HCT116 (cell line): Measurements from ENCODE around the gene ZSCAN5B. TPM values are rescaled to one million over a fixed set of nuclear protein-coding genes. Genes with fewer than 3 reads are reported as not detected.
A peak's percentile ranks its signal among the peaks of the same experiment; 100 is the strongest.

Source experiments
- ATAC-seq: fragments of 200-7000 bp; cut with Tn5 transposase; 2 replicates; pipeline ENCODE4 v1.9.1; 2020; ENCODE audit warnings: mild to moderate bottlenecking, moderate library complexity
- BruUV-seq: library from RNA; stranded (reverse); fragments of 400-500 nt; replicated peaks from 2 replicates; lab custom pipeline; 2021; lab: Mats Ljungman, UMichigan
- CTCF ChIA-PET: fragments of 300-600 bp; sonication (Branson Sonifier 250); formaldehyde crosslinking; loops from one replicate; lab custom pipeline; 2021; ENCODE audit warnings: antibody characterized with exemption; lab: Charles Lee
- POLR2A ChIA-PET: fragments of 300-600, 350-600 bp; sonication (Branson Sonifier 250); formaldehyde crosslinking; loops from one replicate; lab custom pipeline; 2021; ENCODE audit warnings: antibody characterized with exemption; lab: Charles Lee
- RAD21 ChIA-PET, 2 experiments: fragments of 300-600 bp; sonication (Branson Sonifier 250); formaldehyde crosslinking; loops; one replicate each; lab custom pipeline; 2023; ENCODE audit warnings: low total read pairs in 2 of 2; ENCODE audit not compliant: uncharacterized antibody in 2 of 2, unreplicated experiment in 2 of 2, low non-redundant PET in 1 of 2; lab: Charles Lee
- DNase-seq: peaks from one replicate; pipeline ENCODE4 v3.0.0-alpha.2; 2010; ENCODE audit warnings: low read depth, low spot score
- H2AFZ ChIP-seq: fragments of 200-600 bp; shearing (Covaris generic), sonication (generic); 2 replicates; pipeline ENCODE4 v1.6.1; 2017; ENCODE audit warnings: low read depth, mixed run types, mixed read lengths, antibody characterized with exemption, low read length; ENCODE audit not compliant: poor library complexity, severe bottlenecking
- H3K27ac ChIP-seq: 2 replicates; pipeline ENCODE4 v1.5.1; 2012; ENCODE audit warnings: low read depth, low read length
- H3K27me3 ChIP-seq: fragments of 200-600 bp; sonication (generic); 2 replicates; pipeline ENCODE4 v1.6.1; 2016; ENCODE audit warnings: mixed run types, low read length, mixed read lengths; ENCODE audit not compliant: insufficient read depth
- H3K36me3 ChIP-seq, 2 experiments: fragments of 200-500 bp in 1 of 2; fragments of 200-600 bp in 1 of 2; sonication (Bioruptor generic) in 1 of 2; sonication (generic) in 1 of 2; 2 replicates each; pipeline versions ENCODE4 v1.5.1 to v1.6.1; 2014 to 2016; ENCODE audit warnings: low read length in 2 of 2, inconsistent platforms in 1 of 2, mixed read lengths in 1 of 2, mixed run types in 1 of 2; ENCODE audit not compliant: insufficient read depth in 2 of 2, control insufficient read depth in 1 of 2
- H3K4me1 ChIP-seq, 2 experiments: fragments of 200-600 bp in 1 of 2; sonication (generic) in 1 of 2; 2 replicates each; pipeline versions ENCODE4 v1.5.1 to v1.6.1; 2012 to 2017; ENCODE audit warnings: low read length in 2 of 2, inconsistent platforms in 1 of 2, mild to moderate bottlenecking in 1 of 2, mixed read lengths in 1 of 2, mixed run types in 1 of 2, moderate library complexity in 1 of 2; ENCODE audit not compliant: insufficient read depth in 2 of 2, control insufficient read depth in 1 of 2
- H3K4me2 ChIP-seq: fragments of 200-600 bp; sonication (generic); 2 replicates; pipeline ENCODE4 v1.6.1; 2017; ENCODE audit warnings: mixed run types, low read length, mixed read lengths
- H3K4me3 ChIP-seq, 2 experiments: fragments of 200-600 bp in 1 of 2; sonication (generic) in 1 of 2; replicated peaks in 1 of 2; 2 replicates each; pipeline ENCODE4 v1.5.1; 2011 to 2016; ENCODE audit warnings: low read length in 2 of 2, control low read depth in 1 of 2, low read depth in 1 of 2, mild to moderate bottlenecking in 1 of 2, mixed read lengths in 1 of 2, mixed run types in 1 of 2
- H3K79me2 ChIP-seq: fragments of 200-600 bp; sonication (generic); 2 replicates; pipeline ENCODE4 v1.6.1; 2017; ENCODE audit warnings: mild to moderate bottlenecking, mixed run types, low read length, moderate library complexity, mixed read lengths; ENCODE audit not compliant: insufficient read depth
- H3K9ac ChIP-seq: fragments of 200-600 bp; sonication (generic); 2 replicates; pipeline ENCODE4 v1.6.1; 2016; ENCODE audit warnings: low read length, mixed read lengths
- H3K9me2 ChIP-seq: fragments of 200-600 bp; sonication (generic), shearing (Covaris generic); 2 replicates; pipeline ENCODE4 v1.6.1; 2017; ENCODE audit warnings: mixed run types, mild to moderate bottlenecking, moderate library complexity; ENCODE audit not compliant: insufficient read depth
- H3K9me3 ChIP-seq, 2 experiments: fragments of 200-500 bp in 1 of 2; fragments of 200-600 bp in 1 of 2; sonication (Bioruptor generic) in 1 of 2; sonication (generic) in 1 of 2; 2 replicates each; pipeline ENCODE4 v1.6.1; 2014 to 2017; ENCODE audit warnings: low read length in 2 of 2, mixed read lengths in 2 of 2, inconsistent platforms in 1 of 2, low read depth in 1 of 2, mild to moderate bottlenecking in 1 of 2, mixed run types in 1 of 2, moderate library complexity in 1 of 2; ENCODE audit not compliant: control insufficient read depth in 1 of 2, insufficient read depth in 1 of 2
- H4K20me1 ChIP-seq: fragments of 200-600 bp; sonication (generic), shearing (Covaris generic); 2 replicates; pipeline ENCODE4 v1.6.1; 2017; ENCODE audit warnings: mixed run types, mild to moderate bottlenecking, moderate library complexity; ENCODE audit not compliant: insufficient read depth
- CBX3 ChIP-seq: IDR thresholded peaks from 2 replicates; pipeline ENCODE4 v1.6.1; 2012; ENCODE audit warnings: low read depth
- EZH2phosphoT487 ChIP-seq: fragments of 200-600 bp; IDR thresholded peaks from 2 replicates; pipeline ENCODE4 v1.6.1; 2018; ENCODE audit warnings: antibody characterized with exemption, borderline replicate concordance
- FOSL1 ChIP-seq: IDR thresholded peaks from 2 replicates; pipeline ENCODE4 v1.6.1; 2012; ENCODE audit warnings: low read depth
- RAD21 ChIP-seq: IDR thresholded peaks from 2 replicates; pipeline ENCODE4 v1.6.1; 2012; ENCODE audit warnings: low read depth, mild to moderate bottlenecking
- SP1 ChIP-seq: IDR thresholded peaks from 2 replicates; pipeline ENCODE4 v1.6.1; 2012; ENCODE audit warnings: low read depth
- SRF ChIP-seq: IDR thresholded peaks from 2 replicates; pipeline ENCODE4 v1.6.1; 2012; ENCODE audit warnings: low read depth
- TCF7L2 ChIP-seq: IDR thresholded peaks from 2 replicates; pipeline ENCODE4 v1.7.0; 2011; ENCODE audit warnings: borderline replicate concordance, inconsistent platforms; ENCODE audit not compliant: insufficient read depth, insufficient read length; ENCODE audit errors: extremely low read depth
- YY1 ChIP-seq: IDR thresholded peaks from 2 replicates; pipeline ENCODE4 v1.6.1; 2011; ENCODE audit warnings: low read length, low read depth, moderate library complexity, mild to moderate bottlenecking; ENCODE audit not compliant: insufficient replicate concordance; ENCODE audit errors: extremely low read depth
- ZNF274 ChIP-seq: fragments of 200-500 bp; sonication (Bioruptor generic); IDR thresholded peaks from 2 replicates; pipeline ENCODE4 v1.6.1; 2014; ENCODE audit warnings: mild to moderate bottlenecking, low read depth, low read length, inconsistent platforms
- intact Hi-C: fragments of 100-400 bp; cut with micrococcal nuclease; formaldehyde crosslinking; loops from 2 replicates; pipeline ENCODE4 v1.10.0; 2022
- total RNA-seq: library from RNA; stranded (reverse); gene quantifications from one replicate; pipeline ENCODE4 v1.2.1, GENCODE V29; 2021; ENCODE audit not compliant: unreplicated experiment

The ZSCAN5B gene
- total RNA-seq, 1 experiment from 2014 or later: not detected

GRCh38 chr19:56140583-56141416 is 56.8 kb downstream of the ZSCAN5B start, which contains the start of gene ZNF444 (continued):
- TF ChIP-seq YY1 (peak; percentile 87), CBX3 (no peak), TCF7L2 (peak; percentile 29), EZH2phosphoT487 (no peak), RAD21 (no peak)

- Histone ChIP-seq H3K4me2 (peak overlapping the region; percentile 96), H3K79me2 (no peaks in the 10 kb centered on the region; the same call in 1 of the 2 replicates)
- DNase-seq: no peak
- intact Hi-C loops: loop anchor here (1.0 kb wide), 2 partner anchors 19 to 174 kb away; partner anchors contain the start of genes ZNF787 and ZSCAN5A
- TF ChIP-seq RAD21 (no peak), CBX3 (no peak), FOSL1 (no peak), TCF7L2 (no peak), SRF (no peak), SP1 (no peak), EZH2phosphoT487 (no peak), ZNF274 (no peak)
- TF ChIP-seq, all 23 proteins: peak for 0
- Histone ChIP-seq H4K20me1 (no peaks in the 10 kb centered on the region), H3K4me3 (peak overlapping the region; percentile 71 to 72), H3K4me1 (peaks cover 6 to 12% of the 10 kb centered on the region in 2 experiments), H3K9ac (peak overlapping the region; percentile 68), H3K27ac (peak overlapping the region; percentile 52; the same call in 1 of the 2 replicates), H3K9me3 (no peaks in the 10 kb centered on the region), H3K36me3 (no peaks in the 10 kb centered on the region), H3K27me3 (no peaks in the 10 kb centered on the region), H2AFZ (peak overlapping the region; percentile 54), H3K9me2 (no peaks in the 10 kb centered on the region)
- RAD21 ChIA-PET: no interaction called here
- ATAC-seq: peak; percentile 1; the same call in 1 of the 2 replicates
- CTCF ChIA-PET: interaction anchor here (1.8 kb wide), 1 partner anchor 32 kb away, joined by 4 read pairs; no protein-coding TSS in a partner anchor
- BruUV-seq: TSS peak; percentile 91
- POLR2A ChIA-PET: interaction anchor here (1.1 to 1.3 kb wide), 2 partner anchors 15 to 19 kb away, joined by 4 to 6 read pairs; partner anchors contain the start of gene ZNF787
Measured at GRCh38 chr19:56139847-56140582, 57.6 kb downstream of the ZSCAN5B start.

Other genes with a start within 250 kb of the ZSCAN5B start
- not detected for gene NLRP8, start 250.0 kb downstream of the ZSCAN5B start, total RNA-seq
- 0.30 TPM for gene NLRP5, start 211.0 kb downstream of the ZSCAN5B start, total RNA-seq
- gene ZNF787, start 76.5 kb downstream of the ZSCAN5B start, total RNA-seq: 40.3 TPM
- gene ZNF444, start 56.5 kb downstream of the ZSCAN5B start, total RNA-seq: 31.7 TPM
- not detected for gene GALP, start 21.8 kb downstream of the ZSCAN5B start, total RNA-seq
- gene ZSCAN5C, start 4.5 kb upstream of the ZSCAN5B start, total RNA-seq: not detected
- not detected for gene EDDM13, start 75.0 kb upstream of the ZSCAN5B start, total RNA-seq
- 9.2 TPM for gene ZSCAN5A, start 117.1 kb upstream of the ZSCAN5B start, total RNA-seq
- gene ZNF582, start 195.8 kb upstream of the ZSCAN5B start, total RNA-seq: not detected
- gene ZNF583, start 206.5 kb upstream of the ZSCAN5B start, total RNA-seq: not detected